Uterus (tissue), 4 donors: ENCODE results near the gene THAP9. TPM values are rescaled to one million over a fixed set of nuclear protein-coding genes. Genes with fewer than 3 reads are reported as not detected.
A peak's percentile ranks its signal among the peaks of the same experiment; 100 is the strongest.
"Not testable (repeated sequence)": the region's sequence is repeated elsewhere in the genome, so short reads cannot be mapped to it uniquely, and the experiment has no call there.

Experiments
- DNase-seq, 2 donors: peaks; one replicate each; pipeline ENCODE4 v3.0.0-alpha.2; 2019 to 2020
- H3K27ac ChIP-seq, 2 donors: fragments of 200-600 bp; sonication (generic); 1 replicate in 1 of 2; 2 replicates in 1 of 2; pipeline ENCODE4 v1.5.1; 2016 to 2018
- H3K27me3 ChIP-seq, 2 donors: fragments of 200-600 bp; sonication (generic); one replicate each; pipeline ENCODE4 v1.5.1; 2018 to 2019; ENCODE audit warnings: control low read depth in 1 of 2
- H3K36me3 ChIP-seq, 2 donors: fragments of 200-600 bp; sonication (generic); one replicate each; pipeline ENCODE4 v1.5.1; 2019; ENCODE audit warnings: control low read depth in 1 of 2
- H3K4me1 ChIP-seq, 2 donors: fragments of 200-600 bp; sonication (generic); one replicate each; pipeline ENCODE4 v1.5.1; 2018 to 2019; ENCODE audit warnings: control low read depth in 1 of 2
- H3K4me3 ChIP-seq, 2 donors: fragments of 200-600 bp; sonication (generic); 1 replicate in 1 of 2; 2 replicates in 1 of 2; pipeline ENCODE4 v1.5.1; 2018 to 2019; ENCODE audit warnings: mild to moderate bottlenecking in 1 of 2
- H3K9me3 ChIP-seq, 2 donors: fragments of 200-600 bp; sonication (generic); one replicate each; pipeline ENCODE4 v1.5.1; 2019; ENCODE audit warnings: control low read depth in 1 of 2
- POLR2A ChIP-seq, 2 donors: fragments of 450-650 bp; IDR thresholded peaks; one replicate each; pipeline ENCODE4 v1.6.1; 2016; ENCODE audit warnings: antibody characterized with exemption in 2 of 2, mild to moderate bottlenecking in 1 of 2, moderate library complexity in 1 of 2
- intact Hi-C: fragments of 100-400 bp; cut with DNase I; formaldehyde crosslinking; loops from one replicate; pipeline ENCODE4 v1.15.1; 2023; ENCODE audit warnings: low total_unique reads
- total RNA-seq, 4 donors: library from RNA; depleted of rRNA in 3 of 4; stranded (reverse); fragments of >200 nt in 3 of 4; gene quantifications; one replicate each; pipeline versions ENCODE4 v1.1.0 to v1.2.4, GENCODE V29; 2014 to 2023
- TF ChIP-seq, protein P1 (sequence below), 4 experiments: fragments of 200-600 bp in 2 of 4; fragments of 450-650 bp in 2 of 4; sonication (generic) in 2 of 4; IDR thresholded peaks; one replicate each; pipeline ENCODE4 v1.5.1; 2016 to 2019; ENCODE audit warnings: antibody characterized with exemption in 4 of 4, mild to moderate bottlenecking in 2 of 4, moderate library complexity in 1 of 4
- donor health status: DM: yes; HTN: yes; CAD: no.

THAP9 gene
- total RNA-seq, 4 donors from 2014 or later = 2.3 to 26.9 (median 6.5) TPM

DNA sequence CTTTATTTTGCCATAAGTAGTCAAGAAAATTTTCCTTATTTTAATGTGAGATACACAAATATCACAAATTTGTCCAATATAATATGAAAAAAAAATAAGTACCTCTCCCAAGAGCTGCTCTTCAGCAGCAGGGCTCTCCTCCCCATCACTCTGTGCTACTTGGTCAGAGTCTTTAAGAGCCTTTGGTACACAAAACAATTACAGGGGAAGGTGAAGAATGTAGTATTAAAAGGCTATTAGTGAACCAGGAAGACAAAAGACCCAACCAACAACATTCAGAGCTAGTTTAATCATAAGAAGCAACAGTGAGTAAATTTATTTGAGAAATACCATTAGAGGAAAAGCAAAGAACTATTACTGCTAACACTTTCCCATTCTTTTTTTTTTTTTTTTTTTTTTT lies 39.0 kb upstream of the THAP9 start:
- Histone ChIP-seq H3K4me3 (no peak overlapping the region), H3K36me3 (no peaks in the 10 kb centered on the region), H3K9me3 (no peaks in the 10 kb centered on the region), H3K27me3 (no peaks in the 10 kb centered on the region), H3K27ac (no peak overlapping the region), H3K4me1 (no peaks in the 10 kb centered on the region)
- DNase-seq = no peak
- intact Hi-C loops = no loop called here
- TF ChIP-seq, protein P1, sequence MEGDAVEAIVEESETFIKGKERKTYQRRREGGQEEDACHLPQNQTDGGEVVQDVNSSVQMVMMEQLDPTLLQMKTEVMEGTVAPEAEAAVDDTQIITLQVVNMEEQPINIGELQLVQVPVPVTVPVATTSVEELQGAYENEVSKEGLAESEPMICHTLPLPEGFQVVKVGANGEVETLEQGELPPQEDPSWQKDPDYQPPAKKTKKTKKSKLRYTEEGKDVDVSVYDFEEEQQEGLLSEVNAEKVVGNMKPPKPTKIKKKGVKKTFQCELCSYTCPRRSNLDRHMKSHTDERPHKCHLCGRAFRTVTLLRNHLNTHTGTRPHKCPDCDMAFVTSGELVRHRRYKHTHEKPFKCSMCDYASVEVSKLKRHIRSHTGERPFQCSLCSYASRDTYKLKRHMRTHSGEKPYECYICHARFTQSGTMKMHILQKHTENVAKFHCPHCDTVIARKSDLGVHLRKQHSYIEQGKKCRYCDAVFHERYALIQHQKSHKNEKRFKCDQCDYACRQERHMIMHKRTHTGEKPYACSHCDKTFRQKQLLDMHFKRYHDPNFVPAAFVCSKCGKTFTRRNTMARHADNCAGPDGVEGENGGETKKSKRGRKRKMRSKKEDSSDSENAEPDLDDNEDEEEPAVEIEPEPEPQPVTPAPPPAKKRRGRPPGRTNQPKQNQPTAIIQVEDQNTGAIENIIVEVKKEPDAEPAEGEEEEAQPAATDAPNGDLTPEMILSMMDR (IDR thresholded peaks at IDR 0.05) = no peak
- TF ChIP-seq POLR2A (IDR thresholded peaks at IDR 0.05) = no peak

DNA sequence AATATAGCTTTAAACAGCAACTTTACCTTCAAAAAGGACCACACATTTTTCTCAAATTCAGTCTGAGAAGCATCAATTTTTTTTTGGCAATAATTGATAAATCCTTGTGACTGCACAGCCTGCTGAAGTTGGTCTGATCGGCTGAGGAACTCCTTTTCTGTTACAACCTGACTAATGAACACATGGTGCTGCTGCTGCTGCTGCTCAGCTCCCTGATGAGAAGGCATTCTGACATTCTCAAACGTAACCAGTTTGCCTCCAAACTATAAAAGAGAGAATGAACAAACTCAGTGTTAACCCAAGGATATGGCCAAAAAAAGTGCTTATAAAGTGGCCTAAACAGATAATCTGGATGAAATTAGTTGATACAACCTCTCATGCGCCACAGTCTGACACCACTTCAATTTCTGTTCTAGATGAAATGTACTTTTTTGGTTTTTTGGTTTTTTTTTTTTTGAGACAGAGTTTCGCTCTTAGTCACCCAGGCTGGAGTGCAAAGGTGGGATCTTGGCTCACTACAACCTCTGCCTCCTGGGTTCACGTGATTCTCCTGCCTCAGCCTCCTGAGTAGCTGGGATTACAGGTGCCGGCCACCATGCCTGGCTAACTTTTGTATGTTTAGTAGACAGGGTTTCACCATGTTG lies 36.1 kb upstream of the THAP9 start:
- no peaks in the 10 kb centered on the region for H3K4me1 ChIP-seq
- H3K36me3 ChIP-seq = no peaks in the 10 kb centered on the region
- no peaks in the 10 kb centered on the region for H3K9me3 ChIP-seq
- no peaks in the 10 kb centered on the region for H3K27me3 ChIP-seq
- H3K4me3 ChIP-seq = no peak overlapping the region
- TF ChIP-seq, protein P1 (IDR thresholded peaks at IDR 0.05) = no peak
- no peak for TF ChIP-seq POLR2A (IDR thresholded peaks at IDR 0.05)
- intact Hi-C loops = no loop called here
- no peak for DNase-seq
- no peak overlapping the region for H3K27ac ChIP-seq

DNA sequence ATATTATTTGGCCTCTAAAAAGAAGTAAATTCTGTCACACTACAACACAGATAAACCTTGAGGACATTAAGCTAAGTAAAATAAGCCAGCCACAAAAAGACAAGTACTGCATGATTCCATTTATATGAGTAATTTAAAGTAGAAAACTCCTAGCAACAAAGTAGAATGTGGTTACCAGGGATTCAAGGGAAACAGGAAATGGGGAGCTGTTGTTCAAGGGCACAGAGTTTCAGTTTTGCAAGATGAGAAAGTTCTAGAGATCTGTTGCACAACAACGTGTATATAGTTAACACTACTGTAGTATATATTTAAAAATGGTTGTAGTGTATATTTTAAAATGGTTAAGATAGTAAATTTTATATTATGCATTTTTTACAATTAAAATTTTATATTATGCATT lies 34.9 kb upstream of the THAP9 start:
- H3K4me3 ChIP-seq = no peak overlapping the region
- intact Hi-C loops = no loop called here
- H3K9me3 ChIP-seq = no peaks in the 10 kb centered on the region
- no peaks in the 10 kb centered on the region for H3K27me3 ChIP-seq
- H3K27ac ChIP-seq = peak overlapping the region in 1 of 2 donors; percentile 50
- H3K36me3 ChIP-seq = no peaks in the 10 kb centered on the region
- H3K4me1 ChIP-seq = no peaks in the 10 kb centered on the region
- DNase-seq = no peak
- TF ChIP-seq POLR2A (IDR thresholded peaks at IDR 0.05) = no peak
- TF ChIP-seq, protein P1 (IDR thresholded peaks at IDR 0.05) = no peak

DNA sequence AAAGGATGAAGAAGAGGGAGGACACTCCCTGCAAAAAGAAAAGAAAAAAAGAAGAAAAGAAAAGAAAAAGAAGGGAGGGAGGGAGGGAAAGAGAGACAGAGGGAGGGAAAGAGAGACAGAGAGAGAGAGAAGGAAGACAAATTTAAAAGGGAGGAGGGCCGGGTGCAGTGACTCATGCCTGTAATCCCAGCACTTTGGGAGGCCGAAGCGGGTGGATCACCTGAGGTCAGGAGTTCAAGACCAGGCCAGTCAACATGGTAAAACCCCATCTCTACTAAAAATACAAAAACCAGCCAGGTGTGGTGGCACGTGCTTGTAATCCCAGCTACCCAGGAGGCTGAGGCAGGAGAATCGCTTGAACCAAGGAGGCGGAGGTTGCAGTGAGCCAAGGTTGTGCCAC lies 34.5 kb upstream of the THAP9 start:
- H3K27me3 ChIP-seq, intact Hi-C loops, H3K4me3 ChIP-seq, H3K4me1 ChIP-seq, DNase-seq, H3K36me3 ChIP-seq, H3K9me3 ChIP-seq: not testable (repeated sequence)
- peak overlapping the region in 1 of 2 donors; percentile 50 for H3K27ac ChIP-seq

DNA sequence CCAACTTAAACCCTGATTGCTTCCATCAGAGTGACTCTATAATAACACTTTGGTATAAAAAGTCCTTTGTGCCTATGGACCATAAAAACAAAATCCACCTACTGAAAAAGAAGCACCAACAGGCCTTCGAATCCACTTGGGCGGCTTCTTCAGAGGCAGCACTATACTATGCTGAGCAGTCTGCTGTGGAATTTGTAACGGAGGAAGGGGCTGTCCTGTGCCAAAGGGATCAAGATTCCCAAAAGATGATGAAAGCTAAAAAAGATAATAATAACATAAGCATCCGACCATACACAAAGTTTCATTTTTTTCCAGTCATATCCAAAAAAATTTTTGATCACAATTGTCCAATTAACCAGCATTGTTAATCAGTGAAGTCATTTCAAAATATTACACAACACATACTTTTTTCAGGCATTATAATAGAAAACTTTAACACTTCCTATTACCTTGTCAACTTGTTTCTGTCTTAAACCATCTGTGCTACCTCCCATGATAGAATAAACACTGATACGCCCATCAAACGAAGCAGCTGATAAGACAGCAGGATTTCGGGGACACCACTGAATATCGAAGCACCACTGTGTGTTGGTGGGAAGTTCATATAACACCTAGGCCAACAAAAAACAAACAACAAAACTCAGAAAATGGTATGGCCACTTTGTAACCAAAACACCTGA lies 33.7 kb upstream of the THAP9 start:
- H3K9me3 ChIP-seq = no peaks in the 10 kb centered on the region
- no peaks in the 10 kb centered on the region for H3K4me1 ChIP-seq
- DNase-seq = no peak
- H3K27me3 ChIP-seq = no peaks in the 10 kb centered on the region
- H3K27ac ChIP-seq = no peak overlapping the region
- no peaks in the 10 kb centered on the region for H3K36me3 ChIP-seq
- intact Hi-C loops = no loop called here
- no peak overlapping the region for H3K4me3 ChIP-seq
- no peak for TF ChIP-seq POLR2A (IDR thresholded peaks at IDR 0.05)
- TF ChIP-seq, protein P1 (IDR thresholded peaks at IDR 0.05) = no peak
